ENCODE results near the gene PPP2R5B. TPM values are rescaled to one million over a fixed set of nuclear protein-coding genes. Genes with fewer than 3 reads are reported as not detected.

The PPP2R5B gene
- total and polyA plus RNA-seq, 9 of the 15 experiments (the other 6 are each of a cell fraction or from before 2014, with no cell fraction given), result 0.10 to 7.8 (median 3.3) TPM

GRCh38 chr11:64885367-64886286 is 38.9 kb upstream of the PPP2R5B start (continued):
- TF ChIP-seq FOXP4 (CRISPR knock-in tag; IDR thresholded peaks at IDR 0.05; ENCODE audit: borderline replicate concordance), result peak; percentile 36; the same call in 1 of the 2 replicates
- TF ChIP-seq MYC (IDR thresholded peaks at IDR 0.05; ENCODE audit: low read depth, low read length), result peak; percentile 92
- peak; percentile 53; the same call in 1 of the 2 replicates for TF ChIP-seq MYC (CRISPR knock-in tag; IDR thresholded peaks at IDR 0.05; ENCODE audit: borderline replicate concordance, low read depth)
- peak; percentile 7; the same call in 1 of the 2 replicates for TF ChIP-seq GATAD2B (IDR thresholded peaks at IDR 0.05; ENCODE audit: borderline replicate concordance)
- TF ChIP-seq ETV1 (tag; conservative IDR thresholded peaks at IDR 0.05; ENCODE audit: low read depth), result peak; percentile 72
- TF ChIP-seq ZBTB40 (IDR thresholded peaks at IDR 0.05), result peak; percentile 66; the same call in 1 of the 2 replicates
- TF ChIP-seq ZBTB40 (CRISPR knock-in tag; IDR thresholded peaks at IDR 0.05), result no peak
- TF ChIP-seq, protein P1, sequence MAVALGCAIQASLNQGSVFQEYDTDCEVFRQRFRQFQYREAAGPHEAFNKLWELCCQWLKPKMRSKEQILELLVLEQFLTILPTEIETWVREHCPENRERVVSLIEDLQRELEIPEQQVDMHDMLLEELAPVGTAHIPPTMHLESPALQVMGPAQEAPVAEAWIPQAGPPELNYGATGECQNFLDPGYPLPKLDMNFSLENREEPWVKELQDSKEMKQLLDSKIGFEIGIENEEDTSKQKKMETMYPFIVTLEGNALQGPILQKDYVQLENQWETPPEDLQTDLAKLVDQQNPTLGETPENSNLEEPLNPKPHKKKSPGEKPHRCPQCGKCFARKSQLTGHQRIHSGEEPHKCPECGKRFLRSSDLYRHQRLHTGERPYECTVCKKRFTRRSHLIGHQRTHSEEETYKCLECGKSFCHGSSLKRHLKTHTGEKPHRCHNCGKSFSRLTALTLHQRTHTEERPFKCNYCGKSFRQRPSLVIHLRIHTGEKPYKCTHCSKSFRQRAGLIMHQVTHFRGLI (CRISPR knock-in tag; IDR thresholded peaks at IDR 0.05), result 0 out of 2 replicates have a peak, but pooled peaks have one; percentile 22
